GM21723 (cell line): ENCODE results near the gene PDE5A.

Source experiments
- ATAC-seq: cut with Tn5 transposase; IDR thresholded peaks from one replicate; pipeline ENCODE4 v1.9.1; 2021; ENCODE audit warnings: mild to moderate bottlenecking, moderate library complexity; ENCODE audit not compliant: unreplicated experiment

PDE5A gene

DNA sequence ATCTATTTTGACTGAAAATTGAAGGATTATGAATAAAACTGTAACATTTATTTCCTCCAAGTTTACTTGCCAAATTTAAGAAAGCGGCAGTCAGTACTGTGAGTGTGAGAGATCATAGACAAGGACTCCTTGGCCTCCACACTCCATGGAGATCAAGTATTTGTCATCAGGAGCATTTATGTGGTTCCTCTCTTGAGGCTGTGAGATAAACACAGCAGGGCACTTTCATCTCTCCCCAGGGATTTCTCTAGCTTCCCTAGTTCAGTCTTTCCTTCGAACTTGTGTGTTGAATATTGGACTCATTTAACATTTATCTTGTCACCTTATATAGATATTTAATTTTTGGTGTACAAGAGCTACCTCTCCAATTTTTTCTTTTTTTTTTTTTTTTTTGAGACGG, 40.8 kb downstream of the PDE5A start:
- no peak for ATAC-seq

DNA sequence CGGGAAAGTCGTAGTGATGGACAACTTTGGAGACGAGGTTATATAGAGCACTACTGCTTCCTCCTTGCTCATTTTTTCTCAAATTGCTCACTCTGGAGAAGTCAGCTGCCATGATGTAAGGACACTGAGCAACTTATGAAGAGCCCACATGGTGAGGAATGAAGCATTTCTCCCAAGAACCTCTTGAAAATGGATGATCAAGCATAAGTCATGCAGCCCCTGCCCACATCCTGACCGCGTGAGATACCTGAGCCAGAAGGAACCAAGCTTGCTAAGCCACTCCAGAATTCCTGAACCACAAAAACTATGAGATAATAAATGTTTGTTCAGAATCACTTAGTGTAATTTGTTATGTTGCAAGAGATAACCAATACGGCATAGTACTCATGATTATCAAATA, 42.8 kb downstream of the PDE5A start:
- no peak for ATAC-seq

DNA sequence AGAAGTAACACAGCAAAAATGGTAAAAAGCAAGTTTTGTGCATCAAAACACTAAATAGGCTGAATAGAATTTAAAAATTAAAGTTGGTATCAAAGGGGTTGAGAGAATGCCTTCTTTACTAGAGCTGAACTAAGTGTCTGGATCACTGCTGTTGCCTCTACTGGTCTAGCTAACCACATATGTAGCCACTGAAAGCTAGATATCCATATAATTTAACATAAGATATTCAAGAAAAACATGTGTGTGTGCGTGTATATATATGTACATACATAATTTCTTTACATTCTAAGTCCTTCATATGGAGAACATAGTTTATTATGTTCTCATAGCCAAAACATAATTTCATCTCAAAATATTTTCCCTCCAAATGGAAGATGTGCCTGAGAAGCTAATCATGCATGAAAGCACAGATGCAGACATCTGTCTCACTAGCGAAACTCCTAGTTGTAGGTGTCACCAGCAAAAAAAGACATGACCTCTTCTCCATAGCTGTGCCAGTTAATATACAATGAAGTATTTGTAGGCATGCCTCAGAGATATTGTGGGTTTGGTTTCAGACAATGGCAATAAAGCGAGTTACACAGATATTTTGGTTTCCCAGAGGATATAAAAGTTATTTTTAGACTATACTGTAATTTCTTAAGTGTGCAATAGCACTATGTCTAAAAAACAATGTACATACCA, 47.3 kb downstream of the PDE5A start:
- no peak for ATAC-seq

DNA sequence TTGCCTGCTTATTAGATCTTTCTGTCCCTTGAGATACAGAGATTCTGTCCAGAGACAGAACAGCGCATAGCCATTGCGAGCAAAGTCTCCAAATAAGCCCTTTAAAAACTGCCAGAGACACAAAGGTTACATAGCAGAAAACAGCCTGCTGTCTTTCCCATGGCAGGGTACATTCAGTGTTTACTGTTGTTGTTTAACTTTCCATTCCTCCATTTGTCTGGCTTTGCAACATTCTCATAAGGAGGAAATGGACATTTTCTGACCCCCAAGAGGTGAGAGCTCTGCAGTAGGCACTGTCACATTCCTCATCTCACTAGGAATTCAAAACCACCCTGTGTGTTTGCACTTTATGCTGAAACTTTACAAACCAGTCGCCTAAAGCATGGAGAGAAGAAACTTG, 48.3 kb downstream of the PDE5A start:
- ATAC-seq: no peak

DNA sequence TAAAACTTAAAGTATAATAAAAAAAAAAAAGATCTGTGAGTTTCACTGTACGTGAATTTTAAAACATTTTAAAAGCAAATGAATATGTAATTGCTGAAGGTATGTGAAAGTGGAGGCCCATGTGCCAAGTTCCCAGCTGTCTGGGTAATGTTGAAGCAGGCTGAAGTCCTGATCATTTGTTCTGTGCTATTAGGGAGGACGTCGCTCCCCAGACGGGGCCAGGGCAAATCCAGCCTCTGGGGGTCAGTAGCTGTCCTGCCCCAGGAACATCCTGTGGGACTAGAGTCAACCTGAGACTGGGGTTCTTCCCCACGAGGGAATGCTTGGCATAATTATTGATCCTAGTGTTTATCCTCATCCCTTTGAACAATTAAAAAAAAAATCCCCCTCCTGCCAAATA, 48.8 kb downstream of the PDE5A start:
- no peak for ATAC-seq

DNA sequence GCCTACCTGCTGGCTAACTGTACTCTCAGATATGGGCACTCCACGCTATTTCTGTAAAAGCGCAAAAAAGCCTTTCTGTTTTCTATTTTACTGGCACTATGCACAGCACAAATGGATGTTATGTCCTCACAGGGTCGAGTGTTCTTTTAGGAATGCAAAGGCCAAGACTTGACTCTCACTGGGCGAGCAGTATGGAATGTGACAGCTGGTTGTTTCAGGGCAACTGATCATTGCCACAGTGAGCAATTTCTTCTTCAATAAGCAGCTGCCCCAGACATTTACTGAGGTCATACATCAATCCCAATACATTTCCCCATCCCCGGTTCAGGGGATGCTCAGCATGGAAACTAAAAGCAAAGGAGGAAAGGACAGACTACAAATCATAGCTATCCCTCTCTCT, 58.2 kb downstream of the PDE5A start:
- ATAC-seq: no peak

DNA sequence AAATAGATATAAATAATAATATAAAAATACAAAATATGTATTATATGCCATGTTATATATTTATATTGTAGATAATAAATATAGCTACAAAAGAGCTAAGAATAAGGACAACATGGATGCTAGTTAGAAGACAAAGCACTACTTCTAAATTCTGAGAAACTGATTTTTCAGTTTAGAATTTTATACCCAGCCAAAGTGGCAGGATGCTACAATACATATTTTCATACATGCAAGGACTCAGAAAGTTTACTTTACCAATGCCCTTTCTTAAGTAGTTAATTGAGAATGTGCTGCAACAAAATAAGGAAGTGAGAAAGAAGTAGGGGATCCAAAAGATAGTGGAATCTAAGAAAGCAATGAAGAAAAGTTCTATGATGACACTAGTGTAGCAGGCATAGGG, 64.5 kb downstream of the PDE5A start:
- ATAC-seq: no peak

DNA sequence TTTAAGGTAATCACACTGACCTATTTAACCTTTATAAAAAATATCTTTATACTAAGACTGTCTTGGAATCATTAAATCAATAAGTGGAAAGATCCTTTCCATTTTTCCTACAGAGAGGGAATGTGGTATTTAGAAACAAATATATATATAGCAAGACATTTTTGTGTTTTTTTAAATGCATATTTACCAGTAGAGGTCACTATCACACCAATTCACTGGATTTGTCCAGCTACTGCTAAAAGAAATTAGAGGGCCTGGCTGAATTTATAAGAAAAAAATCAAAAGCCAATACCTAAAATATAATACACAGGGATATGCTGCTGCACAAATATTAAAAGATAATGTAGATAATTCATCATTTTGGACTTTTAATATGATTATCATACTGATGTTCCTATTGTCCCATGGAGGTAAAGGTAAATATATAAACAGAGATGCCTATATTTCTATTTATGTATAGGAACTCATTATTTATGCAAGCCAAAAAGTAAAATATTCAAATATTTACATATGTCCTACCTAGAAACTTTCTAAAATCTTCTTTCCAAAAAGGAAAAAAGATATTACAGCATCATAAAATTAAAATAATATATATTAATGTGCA, 69.5 kb downstream of the PDE5A start:
- no peak for ATAC-seq

DNA sequence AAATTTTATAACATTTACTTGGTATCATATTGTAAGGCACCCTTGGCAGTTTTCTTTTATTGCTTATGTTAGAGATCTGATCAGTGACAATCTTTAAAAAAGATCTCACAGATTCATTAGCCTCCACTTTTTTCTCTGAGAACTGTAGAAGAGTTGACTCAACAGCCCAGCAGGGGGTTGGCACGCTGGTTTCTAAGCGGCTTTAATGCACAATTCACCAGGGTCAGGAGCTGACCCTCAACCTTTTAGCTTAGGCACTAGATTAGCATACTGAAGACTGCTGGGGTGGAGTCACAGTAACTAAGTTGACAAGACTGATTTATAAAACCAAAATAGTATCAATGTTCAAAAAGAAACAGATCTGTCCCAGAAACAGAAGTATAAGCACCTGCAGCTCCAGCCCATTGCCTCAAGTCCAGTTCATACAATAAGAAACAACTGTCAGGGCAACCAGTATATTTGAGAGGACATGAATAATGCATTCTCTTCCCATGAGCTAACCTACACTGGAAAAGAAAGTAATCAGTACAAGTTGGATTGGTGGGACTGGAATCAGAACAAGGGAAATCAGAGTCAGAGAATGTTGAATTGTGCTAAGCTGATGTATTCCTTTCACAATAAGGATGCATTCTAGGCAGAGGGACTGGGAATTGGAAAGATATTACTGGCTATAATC, 77.6 kb downstream of the PDE5A start:
- no peak for ATAC-seq

DNA sequence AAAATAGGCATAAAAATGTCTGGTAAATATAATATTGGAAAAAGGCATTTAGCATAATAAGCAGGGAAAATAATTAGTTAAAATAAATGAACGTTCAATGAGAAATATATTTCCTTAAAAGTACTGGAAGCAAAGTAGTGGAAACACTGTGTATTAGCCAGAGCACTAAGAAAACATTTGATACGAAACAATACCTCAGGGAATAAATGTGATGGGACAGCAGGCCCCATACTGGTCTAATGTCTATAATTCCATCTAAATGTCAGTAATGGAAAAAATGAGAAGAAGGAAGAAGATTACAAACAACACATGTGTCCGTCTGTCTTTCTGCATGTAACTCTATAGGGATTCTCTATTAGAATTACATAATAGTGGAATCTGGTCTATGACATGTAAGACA, 79.0 kb downstream of the PDE5A start:
- ATAC-seq: no peak

DNA sequence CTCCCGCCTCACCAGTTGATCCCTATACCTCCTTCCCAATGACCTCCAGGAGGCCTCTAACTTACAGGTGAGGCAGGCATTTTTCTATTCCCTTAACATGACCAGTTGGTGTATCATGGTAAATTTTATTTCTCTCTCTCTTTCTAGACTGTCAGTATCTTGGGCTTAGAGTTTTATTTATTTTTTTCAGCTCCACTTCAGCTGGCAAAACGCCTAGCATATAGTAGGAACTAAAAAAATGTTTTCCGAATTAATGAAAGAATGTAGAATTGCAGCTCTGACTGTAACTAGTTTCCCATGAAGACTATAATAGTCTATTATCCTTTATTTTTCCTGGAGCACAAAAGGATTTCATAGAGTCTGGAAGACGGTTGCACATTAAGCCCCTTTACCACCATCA, 84.8 kb downstream of the PDE5A start:
- no peak for ATAC-seq

DNA sequence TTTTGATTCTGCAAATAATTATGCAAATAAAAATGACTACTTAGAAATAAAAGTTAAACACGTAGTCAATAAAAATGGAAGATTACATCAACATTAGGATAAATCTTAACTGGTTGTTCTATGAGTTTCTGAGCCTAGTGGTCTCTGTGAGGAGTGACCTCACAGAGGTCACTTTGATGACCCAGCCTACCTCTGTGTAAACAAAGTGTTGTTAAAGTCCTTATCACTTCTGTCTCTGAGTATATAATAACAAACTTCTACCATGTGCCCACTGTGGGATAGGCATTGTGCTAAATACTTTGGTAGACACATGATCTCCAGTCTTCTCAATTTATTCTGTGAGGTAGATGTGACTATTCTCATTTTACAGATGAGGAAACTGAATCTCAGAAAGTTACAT, 85.4 kb downstream of the PDE5A start:
- no peak for ATAC-seq

DNA sequence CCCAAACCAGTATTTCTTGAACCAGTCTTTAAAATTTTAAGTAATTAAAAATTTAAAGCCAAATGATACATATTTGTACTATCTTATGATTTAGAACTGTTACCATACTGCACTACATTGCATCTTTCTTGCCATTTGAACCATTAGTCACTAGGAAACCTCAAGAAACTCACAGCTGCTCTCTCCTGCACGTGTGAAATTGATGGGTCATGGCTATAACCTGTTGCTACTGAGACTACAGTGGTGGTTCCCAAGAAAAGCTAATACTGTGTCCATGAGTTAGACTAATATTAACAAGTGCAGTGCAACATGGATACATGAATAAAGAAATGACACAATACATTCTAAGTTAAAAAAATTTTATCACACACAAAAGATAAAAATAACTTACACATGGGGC, 88.4 kb downstream of the PDE5A start:
- peak; percentile 49 for ATAC-seq

DNA sequence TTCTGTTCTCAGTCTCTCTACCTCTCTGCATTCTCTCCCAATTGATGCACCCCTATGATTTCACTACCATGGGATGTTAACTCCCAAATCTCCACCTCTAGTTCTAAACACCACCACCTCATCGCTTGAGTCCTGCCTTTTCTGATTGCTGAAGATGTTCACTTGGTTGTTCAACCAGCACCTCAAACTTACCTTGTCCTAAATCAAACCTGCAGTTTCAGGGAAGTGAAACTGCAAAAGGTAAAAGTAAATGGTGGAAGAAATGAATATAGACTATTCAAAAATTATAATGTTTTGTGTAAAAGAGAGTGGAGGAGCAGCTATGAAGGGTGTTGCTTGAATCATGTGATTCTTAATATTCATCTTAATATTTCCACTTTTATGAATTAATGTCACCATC, 91.0 kb downstream of the PDE5A start:
- ATAC-seq: no peak

DNA sequence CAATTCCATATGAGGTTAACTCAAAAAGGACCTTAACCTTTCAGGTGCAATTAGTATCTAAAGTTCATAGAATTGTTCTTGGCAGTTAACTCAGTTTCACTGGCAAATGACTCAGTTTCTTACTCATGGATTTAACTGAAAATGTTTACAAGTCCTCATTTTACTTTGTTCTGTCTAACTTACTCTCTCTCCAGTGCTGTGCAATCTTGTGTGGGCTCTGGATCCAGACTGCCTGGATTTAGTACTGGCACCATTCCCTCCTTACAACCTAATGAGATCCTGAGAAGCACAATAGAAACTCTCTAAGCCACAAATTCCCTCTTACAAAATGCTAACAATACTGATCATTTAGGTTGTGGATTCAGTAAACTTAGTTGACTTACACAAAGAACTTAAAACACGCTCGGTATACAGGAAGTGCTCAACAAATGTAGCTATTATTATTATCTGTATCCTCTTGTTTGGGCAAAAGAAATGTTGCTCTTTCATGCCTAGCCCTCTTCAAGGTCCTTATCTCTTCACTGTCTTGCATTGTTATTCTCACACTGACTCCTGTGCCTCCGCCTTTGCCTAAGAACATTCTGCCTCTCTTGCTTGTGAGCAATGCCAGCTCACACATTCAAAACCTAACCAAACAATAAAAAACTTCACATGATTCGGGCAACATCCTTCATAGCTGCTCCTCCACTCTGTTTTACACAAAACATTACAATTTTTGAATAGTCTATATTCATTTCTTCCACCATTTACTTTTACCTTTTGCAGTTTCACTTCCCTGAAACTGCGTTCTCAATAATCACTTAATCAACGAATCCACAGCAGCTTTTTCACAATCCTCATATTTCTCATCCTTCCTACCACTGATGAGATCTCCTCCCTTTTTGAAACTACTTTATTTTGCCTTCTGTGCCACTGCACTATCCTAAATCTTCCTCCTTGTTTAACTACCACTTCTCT, 91.8 kb downstream of the PDE5A start:
- no peak for ATAC-seq

DNA sequence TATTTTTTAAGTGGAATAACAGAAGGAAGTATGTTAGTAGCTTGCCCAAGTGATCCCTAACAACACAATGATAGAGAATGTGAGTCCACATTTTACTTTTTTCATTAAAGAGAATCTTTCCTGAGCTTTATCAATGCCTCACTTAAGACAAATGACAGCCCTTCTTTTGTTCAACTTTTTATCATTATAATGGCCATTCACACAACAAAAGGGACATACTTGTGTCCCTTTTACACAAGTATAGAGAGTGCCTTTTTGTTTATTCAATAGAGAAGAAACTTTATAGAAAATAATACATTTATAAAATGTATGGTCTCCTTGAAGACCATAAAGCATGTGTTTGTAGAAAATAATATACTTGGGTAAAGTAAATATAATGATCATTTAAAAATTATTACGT, 96.3 kb downstream of the PDE5A start:
- no peak for ATAC-seq

DNA sequence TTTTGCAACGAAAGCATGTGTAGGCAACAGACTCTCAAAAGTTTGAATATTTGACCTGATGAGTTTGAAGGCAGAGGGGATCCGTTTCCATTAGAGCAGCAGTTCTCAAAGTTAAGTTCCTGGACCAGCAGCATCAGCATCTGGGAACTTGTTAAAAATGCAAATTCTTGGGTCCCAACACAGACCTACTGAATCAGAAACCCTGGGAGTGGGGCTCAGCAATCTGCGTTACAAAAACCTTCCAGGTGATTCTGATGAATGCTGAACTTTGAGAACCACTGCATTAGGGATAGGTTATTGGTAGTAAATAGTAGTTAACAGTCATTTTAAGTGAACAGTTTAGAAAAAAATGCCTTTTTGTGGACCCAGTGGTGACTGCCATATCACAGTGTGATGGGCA, 98.8 kb downstream of the PDE5A start:
- ATAC-seq: no peak

DNA sequence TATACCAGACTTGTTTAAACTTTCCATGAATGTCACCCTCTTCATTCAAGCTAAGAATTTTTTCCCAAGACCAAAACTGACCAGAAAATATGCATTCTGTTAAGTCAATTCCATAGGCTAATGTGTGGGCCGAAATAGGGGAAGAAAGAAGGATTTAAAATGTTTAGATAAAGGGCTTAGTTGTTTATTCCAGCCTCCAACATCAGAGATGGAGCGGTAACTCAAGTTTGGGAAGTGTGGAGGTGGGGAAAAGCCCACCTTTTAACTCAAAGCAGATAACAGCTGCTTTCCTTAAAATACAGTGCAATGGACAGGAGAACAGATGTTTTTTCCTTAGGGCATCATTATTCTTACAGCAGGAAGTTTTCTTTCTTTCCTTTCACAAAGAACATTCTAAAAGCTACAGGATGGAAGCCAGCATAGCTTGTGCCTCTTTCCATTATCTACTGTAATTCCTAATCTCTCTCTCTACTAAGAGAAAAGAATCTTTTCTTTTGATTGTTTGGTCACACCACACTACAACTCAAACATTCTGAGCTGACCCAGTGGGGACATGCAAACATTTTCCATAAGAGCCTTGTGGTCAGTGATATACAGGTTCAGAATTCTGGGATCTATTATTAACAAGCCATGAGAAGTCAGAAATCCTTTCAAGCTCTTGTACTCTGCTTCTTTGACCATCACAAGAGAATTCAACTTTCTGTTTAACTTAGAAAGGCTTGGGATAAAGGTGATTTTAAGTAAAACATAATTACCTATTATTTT, 101.6 kb downstream of the PDE5A start:
- ATAC-seq: no peak

DNA sequence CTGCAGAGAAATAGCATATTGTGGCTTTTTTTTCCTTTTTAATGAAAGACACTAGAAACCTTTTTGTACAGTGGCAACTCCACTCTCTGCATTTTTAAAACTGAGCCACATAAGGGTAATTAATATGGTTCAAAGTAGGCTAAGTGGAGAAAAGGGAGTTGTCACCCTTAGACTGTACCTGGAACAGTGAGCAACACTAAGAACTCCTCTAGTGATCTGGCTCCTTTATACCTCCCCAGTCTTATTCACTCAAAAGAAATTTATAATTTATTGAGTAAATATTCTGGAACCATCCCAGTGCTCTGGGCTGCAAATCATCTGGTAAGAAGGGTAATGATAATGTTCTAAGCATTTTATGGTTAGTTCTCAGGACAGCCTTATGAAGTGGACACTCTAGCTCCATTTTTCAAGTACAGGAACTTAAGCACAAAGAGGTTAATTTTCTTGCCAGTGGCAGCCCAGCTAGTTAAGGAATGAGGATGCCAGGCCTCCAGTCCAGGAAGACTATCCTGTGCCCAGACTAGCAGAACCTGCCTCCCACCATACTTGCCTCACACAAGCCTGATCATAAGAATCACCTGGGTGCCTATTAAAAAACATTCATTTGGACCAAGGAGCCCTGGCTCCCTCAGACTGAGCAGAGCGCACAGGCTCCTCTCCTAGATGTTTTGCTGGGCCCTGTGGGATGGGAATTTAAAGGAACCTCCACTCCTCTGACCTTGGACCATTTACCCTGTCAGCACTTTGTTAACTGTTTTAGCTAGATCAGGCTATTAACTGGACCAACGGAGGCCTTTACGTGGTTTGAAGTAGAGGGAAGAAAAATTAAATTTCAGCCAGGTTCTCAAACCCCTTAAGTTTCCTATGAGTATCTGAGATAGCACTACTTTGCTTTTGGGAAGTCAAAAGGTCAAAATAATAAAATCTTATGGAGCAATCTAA, 102.6 kb downstream of the PDE5A start:
- ATAC-seq: no peak
